RKO (cell line): ENCODE measurements around the gene COX19.
A peak's percentile ranks its signal among the peaks of the same experiment; 100 is the strongest.
"Not testable (repeated sequence)": the region's sequence is repeated elsewhere in the genome, so short reads cannot be mapped to it uniquely, and the experiment has no call there.

Experiments
- DNase-seq: peaks from one replicate; pipeline ENCODE4 v3.0.0-alpha.2; 2016; ENCODE audit warnings: low spot score

COX19 gene

GRCh38 chr7:1010226-1010625 lies 34.9 kb upstream of the COX19 start:
- no peak for DNase-seq

DNA sequence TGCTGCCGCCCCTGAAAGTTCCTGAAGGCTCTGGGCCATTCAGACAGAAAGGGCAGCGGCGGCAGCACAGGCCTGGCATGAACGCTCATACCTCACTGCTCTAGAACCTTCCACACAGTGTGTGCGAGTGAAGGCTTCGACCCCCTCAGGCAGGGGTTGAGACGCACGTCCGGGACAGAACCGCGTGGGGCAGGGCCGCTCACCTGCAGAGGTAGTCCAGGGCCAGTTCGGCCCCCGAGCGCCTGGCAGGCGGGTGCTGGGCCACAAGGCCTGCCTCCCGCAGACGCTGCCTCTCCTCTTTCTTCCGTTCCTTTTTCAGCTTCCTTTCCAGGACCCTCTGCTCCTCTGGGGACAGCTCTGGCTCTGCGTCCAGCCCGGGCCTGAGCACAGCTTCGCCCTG lies 34.4 kb upstream of the COX19 start:
- no peak for DNase-seq

DNA sequence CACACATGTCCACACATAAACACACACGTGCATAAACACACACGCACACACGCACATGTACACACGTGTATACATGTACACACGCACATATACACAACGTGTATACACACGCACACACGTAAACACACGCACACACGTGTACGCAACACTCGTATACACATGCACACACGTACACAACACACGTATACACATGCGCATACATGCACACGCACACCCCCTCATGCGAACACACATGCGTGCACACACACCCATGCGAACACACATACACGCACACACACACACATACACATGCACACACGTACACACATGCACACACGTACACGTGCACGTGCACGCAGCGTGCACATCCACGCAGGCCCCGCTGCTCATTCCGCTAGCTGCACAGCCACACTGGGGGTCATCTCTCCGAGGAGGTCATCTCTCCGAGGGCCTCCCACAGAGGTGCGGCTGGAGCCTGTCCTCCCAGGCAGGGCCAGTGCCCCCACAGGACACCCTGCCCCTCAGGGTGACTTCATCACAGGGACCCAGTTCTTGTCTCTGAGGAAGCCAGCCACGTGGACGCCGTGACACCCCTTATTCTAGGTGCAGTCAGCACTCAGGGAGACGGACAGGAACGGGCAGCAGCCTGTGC lies 33.5 kb upstream of the COX19 start:
- no peak for DNase-seq

- no peak for DNase-seq
Observed at GRCh38 chr7:1007901-1008300, 32.6 kb upstream of the COX19 start.

DNA sequence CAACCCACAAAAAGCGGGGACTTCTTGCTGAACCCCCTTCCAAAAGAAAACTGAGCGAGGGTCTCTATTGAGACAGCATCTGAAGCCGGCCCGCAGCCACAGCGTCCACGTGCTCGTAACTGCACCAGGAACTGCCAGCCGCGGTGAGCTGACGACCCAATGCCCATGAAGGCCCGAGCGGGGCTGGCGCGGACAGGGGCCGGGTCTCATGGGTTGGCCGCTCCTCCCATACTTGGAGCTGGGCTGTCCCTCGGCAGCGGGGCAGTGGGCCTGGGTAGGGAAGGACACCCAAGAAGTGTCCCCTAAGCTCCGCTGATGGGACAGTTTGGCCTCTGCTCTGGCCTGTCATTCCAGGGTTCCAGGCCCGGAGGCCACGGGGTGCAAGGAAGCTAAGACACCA lies 30.0 kb upstream of the COX19 start:
- no peak for DNase-seq

DNA sequence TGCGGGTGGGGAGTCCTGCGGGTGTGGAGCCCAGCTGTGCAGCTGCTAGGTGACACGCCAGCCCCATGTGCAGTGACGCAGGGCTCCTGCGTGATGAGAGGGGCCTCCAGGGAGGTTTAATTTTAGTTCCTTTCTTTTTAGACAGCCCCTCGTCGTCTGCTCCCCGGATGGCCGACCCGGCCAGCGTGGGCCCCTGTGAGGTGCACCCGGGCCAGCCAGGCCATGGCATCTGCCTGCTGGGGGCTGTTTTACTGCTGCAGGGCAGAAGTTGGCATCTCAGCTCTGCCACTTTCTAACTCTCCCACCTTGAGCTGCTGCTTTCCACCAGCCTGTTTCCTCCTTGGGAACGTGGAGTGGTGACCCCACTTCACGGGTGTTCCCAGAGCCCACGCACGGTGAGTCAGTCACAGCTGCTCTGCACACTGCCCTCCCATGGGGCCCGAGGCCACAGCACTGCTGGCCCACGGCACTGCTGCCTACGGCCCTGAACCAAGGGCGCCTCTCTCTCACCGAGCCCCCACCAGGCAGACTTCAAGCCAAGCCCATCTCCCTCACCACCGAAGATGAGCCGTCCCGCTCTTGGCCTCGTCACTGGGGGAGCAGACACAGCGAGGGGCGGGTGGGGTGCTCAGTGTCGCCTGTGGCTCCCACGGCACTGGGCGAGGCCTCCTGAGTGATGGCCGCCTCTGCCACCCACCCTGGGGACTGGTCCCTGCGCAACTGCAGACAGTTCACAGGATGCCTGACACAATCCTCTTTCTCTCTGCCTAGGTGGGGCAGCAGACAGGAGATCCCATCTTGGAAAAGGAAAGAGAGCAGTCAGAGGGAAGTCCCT lies 28.9 kb upstream of the COX19 start:
- DNase-seq: no peak

- DNase-seq: not testable (repeated sequence)
Observed at GRCh38 chr7:1002445-1002844, 27.1 kb upstream of the COX19 start.

GRCh38 chr7:1002026-1002425 lies 26.7 kb upstream of the COX19 start:
- not testable (repeated sequence) for DNase-seq

DNA sequence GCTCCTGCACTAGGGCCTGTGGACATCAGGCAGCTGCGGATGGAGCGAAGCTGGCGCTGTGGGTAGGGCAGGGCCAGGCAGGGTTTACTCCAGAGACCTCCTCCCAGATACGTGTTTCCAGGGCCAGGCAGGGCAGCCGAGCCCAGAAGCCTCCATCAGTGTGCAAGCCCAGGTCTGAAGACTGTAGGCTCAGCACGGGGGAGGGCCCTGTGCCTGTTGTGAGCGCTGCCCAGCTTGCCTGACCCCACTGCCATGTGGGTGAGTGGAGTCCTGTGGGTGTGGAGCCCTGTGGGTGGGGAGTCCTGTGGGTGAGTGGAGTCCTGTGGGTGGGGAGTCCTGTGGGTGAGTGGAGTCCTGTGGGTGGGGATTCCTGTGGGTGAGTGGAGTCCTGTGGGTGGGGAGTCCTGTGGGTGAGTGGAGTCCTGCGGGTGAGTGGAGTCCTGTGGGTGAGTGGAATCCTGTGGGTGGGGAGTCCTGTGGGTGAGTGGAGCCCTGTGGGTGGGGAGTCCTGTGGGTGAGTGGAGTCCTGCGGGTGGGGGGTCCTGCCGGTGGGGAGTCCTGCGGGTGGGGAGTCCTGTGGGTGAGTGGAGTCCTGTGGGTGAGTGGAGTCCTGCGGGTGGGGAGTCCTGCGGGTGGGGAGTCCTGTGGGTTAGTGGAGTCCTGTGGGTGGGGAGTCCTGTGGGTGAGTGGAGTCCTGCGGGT lies 25.9 kb upstream of the COX19 start:
- peak; percentile 40 for DNase-seq

DNA sequence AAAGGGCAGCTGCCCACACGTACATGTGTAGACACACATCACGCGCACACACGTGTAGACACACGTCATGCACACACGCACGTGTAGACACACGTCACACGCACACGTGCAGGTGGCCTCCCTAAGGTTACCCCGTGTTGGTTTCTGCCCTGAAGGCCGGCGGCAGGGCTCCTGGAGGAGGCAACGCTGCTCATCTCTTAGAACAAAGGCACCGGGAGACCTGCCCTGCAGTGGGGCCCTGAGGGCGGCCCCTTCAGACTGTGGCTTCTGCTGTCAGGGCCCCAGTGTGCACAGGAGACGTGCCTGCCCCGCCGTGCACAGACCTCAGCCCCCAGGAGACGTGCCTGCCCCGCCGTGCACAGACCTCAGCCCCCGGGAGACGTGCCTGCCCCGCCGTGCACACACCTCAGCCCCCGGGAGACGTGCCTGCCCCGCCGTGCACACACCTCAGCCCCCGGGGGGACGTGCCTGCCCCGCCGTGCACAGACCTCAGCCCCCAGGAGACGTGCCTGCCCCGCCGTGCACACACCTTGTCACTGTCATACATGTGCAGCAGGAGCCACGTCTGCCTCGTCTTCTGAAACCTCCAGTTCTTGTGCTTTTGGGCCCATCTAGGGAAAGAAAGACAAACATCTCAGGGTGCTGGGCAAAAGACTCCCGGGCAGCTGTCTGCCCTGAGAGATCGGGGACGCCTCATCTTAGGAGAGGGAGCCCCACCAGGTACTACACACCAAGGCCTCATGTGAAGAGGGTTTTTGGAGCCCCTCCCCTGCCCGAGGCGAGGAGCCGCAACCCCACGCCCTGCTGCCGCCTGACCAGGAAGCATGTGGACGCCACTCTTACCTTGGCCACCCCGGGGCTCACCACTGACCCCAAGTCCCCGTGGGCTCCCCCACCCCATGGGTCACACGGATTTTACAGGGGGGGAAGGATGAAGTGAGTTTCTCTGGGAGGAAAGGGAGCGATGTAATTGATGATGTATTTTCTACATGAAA lies 24.9 kb upstream of the COX19 start:
- no peak for DNase-seq

DNA sequence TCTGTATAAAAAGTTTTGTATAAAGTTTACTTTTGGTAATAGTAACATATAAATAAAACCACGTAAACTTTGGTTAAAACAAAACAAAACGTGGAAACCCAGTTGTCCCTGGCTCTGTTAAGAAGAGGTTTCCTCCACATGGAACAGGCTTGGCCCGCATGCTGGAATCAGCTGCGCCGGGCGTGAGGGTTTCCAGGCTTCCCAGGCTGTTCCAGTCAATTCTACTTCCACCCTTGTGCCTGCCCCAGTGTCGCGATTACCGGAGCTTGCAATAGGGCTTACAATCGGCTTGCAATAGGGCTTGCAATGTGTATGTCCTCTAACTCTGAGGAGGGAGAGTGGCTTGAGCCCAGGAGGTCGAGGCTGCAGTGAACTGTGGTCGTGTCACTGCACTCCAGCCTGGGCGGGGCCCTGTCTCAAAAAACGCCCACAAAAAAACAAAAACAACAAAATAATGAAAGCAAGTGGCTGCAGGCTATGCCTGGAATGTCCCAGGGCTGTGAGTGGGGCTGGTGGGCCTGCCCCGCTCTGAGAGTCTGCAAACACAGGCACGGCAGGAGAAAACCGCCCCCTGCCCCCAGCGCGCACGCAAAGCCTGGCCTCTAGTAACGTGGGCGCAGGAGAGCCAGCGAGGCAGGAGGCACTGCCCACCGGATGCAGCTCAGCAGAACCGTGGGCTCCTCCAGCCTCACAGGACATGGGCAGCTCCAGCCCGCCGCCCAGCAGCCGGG lies 24.0 kb upstream of the COX19 start:
- DNase-seq: no peak

DNA sequence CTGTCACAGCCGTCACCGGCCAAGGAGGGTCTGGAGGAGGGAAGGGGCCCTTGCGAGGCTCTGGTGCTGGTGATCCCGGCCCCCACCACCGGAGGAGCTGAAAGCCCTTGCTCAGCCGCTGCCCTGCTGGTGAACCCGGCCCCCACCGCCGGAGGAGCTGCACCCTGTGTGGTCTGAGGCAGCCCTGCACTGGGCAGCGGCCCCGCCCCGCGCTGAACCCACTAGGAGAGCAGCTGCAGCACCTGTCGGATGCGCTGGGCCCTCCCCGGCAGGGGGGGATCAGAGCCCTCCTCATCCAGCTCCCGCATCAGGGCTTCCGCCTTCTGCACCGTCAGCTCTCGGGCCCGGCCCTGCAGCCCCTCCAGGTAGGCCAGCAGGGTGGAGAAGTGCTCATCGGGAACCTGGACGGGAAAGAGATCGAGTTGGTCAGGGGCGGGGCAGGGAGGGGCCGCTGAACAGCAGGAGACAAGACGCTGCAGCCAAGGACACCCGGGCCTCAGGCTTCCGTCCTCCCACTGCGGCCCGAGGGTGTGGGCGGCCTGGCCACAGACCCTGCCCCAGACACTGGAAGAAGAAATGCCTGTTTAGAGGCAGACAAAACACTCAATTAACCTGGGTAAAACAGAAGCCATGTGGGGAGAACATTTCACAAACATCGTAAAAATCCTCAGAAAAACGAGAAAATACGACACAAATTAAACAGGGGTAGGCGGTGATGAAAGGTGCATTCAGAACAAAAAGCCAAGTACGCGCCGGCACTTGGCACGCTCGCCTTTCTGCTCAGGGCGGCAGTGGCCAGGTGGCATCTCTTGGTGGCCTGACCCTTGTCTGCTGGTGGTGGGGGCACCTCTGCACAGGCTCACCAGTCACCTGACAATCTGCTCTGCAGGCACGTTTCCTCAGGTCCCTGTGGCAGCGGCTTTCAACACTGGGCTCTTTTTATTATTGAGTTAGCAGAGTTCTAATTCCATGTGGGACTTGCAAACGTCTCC lies 22.4 kb upstream of the COX19 start:
- no peak for DNase-seq

- no peak for DNase-seq
Observed at GRCh38 chr7:996079-996872, 20.9 kb upstream of the COX19 start.

GRCh38 chr7:995571-995970 lies 20.2 kb upstream of the COX19 start:
- no peak for DNase-seq

GRCh38 chr7:994592-995308 lies 19.4 kb upstream of the COX19 start:
- no peak for DNase-seq

DNA sequence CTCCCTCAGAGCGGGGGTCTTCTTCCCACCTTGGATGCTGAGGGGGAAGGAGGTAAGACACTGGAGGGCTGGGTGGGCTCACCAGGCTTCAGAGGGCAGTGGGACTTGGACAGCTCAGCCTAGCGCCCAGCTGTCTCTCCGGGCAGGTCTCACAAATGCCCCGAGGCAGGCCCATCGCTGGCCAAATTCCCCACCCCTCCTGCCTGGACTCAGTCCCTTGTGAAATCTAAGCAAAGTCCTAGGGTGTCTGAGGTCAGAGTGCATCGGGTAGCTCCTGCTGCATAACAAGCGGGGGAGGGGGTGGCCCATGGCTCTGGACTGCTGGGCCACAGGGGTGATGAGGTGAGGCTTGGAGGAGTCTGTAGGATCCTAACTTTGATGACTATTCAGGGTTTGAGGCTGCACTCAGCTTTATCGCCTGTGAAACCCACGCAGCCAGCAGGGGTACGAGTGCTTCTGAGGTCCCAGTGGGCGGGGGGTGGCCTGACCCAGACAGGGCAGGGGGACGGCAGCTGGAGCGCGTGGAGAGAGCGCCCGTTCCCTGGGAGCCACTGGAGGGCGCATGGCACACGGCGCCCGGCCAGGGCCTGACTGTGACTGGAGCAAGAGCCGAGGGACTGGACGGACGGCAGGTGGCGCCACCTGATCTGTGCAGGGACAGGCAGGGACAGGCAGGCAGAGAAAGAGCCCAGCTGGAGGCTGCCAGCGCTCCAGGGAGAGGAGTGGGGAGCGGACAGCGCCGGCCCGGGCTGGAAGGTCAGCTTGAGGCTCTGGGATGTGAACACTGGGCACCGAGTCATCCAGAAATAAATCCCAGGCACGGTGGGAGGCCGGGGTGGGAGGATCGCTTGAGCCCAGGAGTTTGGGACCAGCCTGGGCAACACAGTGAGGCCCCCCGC lies 17.6 kb upstream of the COX19 start:
- peak; percentile 94 for DNase-seq
